B cell (primary cell): Measurements from ENCODE around the gene GKN1.
"Not testable (repeated sequence)": the region's sequence is repeated elsewhere in the genome, so short reads cannot be mapped to it uniquely, and the experiment has no call there.

ENCODE experiments used
- CTCF ChIP-seq: fragments of 200-600 bp; IDR thresholded peaks from one replicate; pipeline ENCODE4 v1.8.0; 2022; ENCODE audit warnings: antibody characterized with exemption, mild to moderate bottlenecking
- EZH2 ChIP-seq: IDR thresholded peaks from 2 replicates; pipeline ENCODE4 v1.6.1; 2012; ENCODE audit warnings: borderline replicate concordance, low read depth, mild to moderate bottlenecking, moderate library complexity, low read length; ENCODE audit not compliant: insufficient read depth, poor library complexity, severe bottlenecking

DNA sequence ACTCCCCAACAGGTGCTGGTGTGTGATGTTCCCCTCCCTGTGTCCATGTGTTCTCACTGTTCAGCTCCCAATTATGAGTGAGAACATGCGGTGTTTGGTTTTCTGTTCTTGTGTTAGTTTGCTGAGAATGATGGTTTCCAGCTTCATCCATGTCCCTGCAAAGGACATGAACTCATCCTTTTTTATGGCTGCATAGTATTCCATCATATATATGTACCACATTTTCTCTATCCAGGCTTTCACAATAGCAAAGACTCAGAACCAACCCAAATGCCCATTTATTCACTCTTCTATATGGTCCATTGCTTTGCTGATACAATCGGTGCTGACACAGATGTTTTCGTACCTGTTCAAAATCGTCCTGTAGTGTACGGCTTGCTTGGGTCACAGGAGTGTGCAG is 19.0 kb upstream of the GKN1 start:
- TF ChIP-seq CTCF, EZH2: not testable (repeated sequence)
